Hepatic stellate cell (primary cell): ENCODE measurements around the gene SORCS2.

Experiments
- DNase-seq: peaks from one replicate; pipeline ENCODE4 v3.0.0; 2011; ENCODE audit warnings: low spot score

The SORCS2 gene

DNA sequence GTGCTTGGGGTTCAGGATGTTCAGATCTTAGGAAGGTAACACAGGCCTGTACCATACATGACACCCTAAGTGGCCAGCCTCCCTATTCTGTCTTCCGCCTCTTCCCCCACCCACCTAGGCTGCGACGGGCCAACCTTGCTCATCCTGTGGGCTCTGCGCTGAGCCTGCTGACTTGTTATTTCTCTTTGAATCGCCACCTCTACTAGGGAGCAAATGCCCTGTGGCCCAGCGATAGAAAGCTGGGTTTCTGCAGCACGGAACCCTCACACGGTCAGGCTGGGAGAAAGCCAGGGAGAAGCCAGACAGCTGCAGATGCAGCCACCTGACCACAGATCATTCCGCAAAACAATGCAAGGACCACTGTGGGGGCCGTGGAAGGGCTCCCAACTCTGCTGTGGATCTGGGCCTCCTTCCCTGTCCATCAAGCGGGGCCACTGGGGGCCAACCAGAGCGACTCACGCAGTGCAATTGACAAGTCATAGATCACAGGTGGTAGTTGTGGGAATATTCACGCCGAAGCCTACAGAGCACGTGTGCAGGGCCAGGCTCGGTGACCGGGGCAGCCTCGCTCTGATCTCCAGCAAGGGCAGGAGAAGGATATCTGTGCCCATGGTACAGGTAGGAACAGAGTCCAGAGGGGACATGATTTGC is 519.8 kb downstream of the SORCS2 start:
- DNase-seq, result no peak

DNA sequence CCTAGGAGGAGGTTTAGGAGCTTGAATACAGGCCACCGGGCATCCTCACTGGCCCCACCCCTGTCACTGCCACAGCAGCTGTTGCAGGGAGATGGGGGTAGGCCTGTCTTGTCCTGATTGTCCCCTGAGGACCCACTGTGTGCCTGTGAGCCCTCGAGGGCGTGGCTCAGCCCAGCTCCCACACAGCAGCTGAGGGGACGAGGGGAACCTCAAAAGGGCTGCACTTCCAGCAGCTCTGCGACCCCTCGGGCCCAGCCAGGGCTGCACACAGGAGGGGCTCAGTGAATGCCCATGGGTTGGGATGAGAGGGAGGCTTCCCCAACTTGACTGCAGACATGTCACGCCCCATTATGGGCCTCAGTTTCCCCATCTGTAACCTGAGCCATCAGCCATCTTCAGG is 521.4 kb downstream of the SORCS2 start:
- DNase-seq, result no peak

DNA sequence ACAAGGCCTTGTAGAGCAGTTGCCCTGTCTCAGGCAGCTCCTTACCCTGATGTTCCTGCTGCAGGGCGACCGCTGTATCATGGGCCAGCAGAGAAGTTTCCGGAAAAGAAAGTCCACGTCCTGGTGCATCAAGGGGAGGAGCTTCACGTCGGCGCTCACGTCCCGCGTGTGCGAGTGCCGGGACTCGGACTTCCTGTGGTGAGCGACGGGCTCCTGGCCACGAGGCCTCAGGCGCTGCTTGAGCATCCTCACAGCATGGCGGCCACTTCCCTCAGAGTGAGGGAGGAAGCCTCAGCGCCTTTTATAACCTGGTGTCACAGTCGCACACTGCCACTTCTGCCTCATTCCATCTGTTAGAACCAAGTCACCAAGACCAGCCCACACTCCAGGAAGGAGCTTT is 521.8 kb downstream of the SORCS2 start:
- no peak for DNase-seq

DNA sequence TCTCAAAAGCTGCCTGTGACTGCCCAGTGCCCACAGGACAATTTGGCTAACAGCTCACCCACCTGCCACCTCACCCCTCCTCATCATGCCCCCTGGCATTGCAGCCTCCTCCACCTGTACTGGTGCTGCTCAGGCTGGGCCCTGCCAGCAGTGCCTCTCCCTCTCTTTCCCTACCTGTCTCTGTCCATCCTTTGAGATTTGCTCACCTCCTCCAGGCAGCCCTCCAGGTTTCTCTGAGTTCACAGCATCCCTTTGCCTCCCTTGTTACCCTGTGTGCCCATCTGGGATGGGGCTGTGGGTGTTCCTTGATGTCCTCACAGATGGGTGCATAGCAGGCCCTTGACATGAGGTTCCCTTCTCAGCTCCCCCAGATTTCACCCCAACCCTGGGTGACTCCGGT is 522.4 kb downstream of the SORCS2 start:
- no peak for DNase-seq

DNA sequence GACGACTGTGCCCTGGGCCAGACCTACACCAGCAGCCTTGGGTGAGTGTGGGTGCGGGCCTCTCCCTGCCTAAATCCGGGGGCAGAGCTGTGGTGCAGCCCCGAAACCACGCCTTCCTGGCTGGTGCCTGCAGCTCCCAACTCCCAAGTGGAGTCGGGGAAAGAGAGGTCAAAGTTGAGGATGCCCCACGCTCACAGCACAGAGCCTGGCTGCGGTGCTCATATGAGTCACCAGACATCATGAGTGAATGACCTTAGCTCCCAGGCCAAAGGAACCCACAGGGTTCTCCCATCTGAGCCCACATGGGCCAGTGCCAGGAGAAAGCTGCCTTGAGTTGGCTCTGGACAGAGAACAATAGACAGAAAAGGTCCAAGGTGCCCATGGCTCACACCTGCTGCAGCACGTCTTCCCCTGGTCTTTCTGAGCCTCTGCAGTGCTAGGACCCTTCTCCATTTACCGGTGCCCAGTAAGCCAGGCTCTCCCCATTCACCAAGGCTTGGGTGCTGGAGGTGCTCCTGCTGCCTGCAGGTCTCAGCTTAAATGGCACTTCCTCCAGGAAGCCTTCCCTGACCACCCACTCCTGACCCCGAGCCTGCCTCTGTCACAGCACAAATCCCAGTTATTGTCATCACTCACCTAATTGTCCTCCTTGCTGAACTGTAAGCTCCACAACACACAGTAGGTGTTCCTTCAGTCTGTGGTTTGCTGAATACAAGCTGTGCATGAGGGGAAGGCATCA is 523.1 kb downstream of the SORCS2 start:
- DNase-seq, result no peak

DNA sequence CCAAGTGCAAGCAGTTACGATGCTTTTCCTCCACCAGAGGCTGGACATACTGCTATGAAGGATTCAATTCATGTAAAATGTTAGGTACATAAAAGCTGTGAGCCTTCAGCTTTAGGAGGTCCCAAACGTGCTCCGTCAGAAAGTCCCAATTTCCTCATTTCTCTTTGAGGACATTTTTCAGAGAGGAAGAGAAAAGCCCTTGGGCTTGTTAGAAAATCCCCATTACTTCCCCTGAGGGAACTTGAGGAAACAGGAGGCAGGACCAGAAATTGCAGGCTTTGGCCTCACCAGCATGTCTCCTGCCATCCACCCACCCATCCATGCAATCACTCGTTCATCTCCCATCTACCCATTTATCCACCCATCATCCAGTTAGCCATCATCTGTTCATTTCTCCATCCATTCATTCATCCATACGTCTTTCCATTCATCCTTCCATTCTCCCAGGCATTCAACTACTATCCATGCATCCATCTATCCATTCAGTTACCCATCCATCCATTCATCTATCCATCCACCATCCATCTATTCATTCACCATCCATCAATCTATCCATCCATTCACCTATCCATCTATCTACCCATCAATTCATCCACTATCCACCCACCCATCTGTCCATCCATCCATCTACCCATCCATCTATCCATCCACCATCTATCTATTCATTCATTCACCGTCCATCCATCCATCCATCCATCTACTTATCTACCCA is 523.8 kb downstream of the SORCS2 start:
- DNase-seq, result no peak

DNA sequence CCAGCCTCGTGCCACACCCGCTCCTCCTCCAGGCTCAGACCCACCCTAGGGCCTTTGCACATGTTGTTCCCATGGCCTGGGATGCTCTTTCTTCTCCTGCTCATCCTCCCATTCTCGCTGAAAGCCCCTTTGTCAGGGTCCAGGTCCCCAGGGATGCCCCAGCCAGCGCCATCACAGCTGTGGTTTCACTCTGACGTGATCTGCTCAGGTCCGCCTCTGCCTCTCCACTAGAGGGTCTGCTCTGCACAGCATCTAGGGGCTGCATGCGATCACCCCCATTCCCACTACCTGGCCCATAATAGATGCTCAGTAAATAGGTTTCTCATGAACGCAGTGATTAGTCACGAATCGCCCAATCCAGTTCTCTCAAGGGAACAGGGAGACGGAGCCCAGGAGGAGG is 524.8 kb downstream of the SORCS2 start:
- no peak for DNase-seq

DNA sequence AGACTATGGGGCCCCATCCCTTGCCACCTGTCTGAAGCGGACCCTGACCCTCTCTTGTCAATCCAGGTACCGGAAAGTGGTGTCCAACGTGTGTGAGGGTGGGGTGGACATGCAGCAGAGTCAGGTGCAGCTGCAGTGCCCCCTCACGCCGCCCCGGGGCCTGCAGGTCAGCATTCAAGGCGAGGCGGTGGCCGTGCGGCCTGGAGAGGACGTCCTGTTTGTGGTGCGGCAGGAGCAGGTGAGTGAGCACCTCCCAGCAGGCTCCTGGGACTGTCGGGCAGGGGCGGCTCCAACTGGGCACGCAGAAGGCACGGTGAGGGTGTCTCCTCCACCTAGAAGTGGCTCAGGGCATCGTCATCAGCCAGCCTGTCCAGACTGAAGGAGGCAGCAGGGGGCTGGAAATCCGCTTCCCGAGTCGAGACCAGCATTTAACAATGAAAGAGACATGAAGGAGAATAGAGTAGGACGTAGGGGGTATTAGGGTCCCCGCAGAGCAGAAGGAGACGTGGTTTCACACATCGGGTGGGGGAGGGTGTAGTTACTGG is 525.7 kb downstream of the SORCS2 start:
- DNase-seq, result no peak

DNA sequence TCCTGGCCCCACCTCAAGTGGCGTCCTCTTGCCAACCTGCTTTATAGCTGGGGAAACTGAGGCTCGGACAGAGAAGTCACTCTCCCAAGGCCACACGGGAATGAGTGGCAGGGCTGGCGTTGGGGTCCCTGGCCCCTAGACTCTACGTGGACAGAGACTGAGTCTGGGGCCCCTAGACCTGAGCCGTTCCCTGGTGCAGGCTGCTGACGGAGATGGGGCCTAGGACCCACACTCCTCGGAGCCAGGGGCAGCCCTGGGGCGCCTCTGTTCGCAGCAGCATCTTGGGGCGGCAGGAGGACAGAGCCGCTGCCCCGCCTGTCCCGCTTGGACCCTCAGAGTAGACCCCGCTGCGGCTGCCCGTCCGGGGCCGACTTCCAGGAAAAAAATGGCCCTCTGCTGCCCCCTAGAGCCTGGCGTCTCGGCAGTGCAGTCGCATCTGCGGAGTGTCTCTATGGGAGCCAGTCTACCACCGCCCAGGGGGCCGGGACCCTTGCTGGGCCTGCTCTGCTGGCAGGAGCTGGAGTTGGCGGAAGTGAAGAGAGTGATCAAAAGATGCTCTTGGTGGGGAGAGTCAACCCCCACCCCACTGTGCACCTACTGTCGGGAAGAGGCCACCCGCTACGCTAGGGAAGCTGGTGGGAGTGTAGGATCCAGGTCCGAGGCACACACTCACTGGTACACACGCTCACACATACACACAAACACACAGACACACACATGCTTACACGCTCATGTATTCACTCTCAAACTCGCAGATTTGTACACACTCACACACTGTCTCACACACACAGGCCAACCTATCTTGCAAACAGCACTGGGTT is 527.2 kb downstream of the SORCS2 start:
- DNase-seq, result peak; percentile 88

DNA sequence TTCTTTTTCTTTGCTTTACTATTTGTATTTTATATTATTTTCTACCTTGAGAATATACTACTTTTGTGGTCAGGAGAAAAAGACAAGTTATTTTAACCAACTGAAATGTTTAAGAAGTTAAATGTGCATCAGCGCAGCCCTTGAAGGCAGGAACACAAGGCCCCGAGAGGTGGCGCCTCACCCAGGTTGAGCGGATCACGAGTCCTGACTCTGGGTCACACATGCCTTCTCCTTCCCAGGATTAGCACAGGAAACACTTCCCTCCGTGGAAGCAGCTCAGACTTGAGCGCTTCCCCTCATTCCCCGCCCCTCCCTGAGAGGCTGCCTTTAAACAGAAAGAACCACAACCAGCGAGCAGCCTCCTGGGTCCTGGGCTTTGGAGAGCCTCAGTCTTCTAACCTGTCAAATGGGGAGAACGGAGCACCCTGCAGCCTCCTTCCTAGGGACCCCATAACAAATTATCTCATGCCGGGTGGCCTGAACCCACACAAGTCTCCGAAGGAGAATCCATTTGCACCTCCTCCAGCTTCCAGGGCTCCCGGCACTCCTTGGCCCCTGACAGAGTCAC is 529.7 kb downstream of the SORCS2 start:
- DNase-seq, result peak; percentile 70

DNA sequence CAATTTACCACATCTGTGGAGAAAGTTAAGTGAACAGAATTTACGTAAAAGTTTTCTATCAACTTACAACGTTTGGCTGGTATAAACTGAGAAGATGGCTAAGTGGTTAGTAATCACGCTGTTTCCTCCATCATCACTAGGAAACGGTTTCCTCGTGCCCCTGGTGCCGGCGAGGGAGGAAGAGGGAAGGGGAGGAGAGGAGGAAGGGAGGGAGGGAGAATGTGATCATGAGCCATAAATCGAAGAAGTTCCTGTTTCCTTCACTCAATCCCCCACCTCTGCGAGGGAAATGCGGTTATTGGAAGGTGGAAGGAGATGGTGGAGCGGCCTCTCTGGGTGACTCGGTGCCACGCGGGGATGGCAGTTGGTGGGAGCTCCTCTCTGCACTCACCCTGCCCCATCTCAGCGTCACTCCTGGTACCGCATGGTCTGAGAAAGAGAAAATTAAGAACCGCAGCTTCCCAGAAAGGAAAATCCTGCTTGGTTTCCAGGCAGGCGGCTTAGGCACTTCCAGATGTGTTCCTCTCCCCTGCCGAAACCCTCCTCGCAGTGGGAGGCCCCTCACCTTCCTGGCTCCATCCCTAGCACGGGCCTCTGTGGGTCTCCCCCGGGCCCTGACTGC is 530.5 kb downstream of the SORCS2 start:
- DNase-seq, result no peak

DNA sequence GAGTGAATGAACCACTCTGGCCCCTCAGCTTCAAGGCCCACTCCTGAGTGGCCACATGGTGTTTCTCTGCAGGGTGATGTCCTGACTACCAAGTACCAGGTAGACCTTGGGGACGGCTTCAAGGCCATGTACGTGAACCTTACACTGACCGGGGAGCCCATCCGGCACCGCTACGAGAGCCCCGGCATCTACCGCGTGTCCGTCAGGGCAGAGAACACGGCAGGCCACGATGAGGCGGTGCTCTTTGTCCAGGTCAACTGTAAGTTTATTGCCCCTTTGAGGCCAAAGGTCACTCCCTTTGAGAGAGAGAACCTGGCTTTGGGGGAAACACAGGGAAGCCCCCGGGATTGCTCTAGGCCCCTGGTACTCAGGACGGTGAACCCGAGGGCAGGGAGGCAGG is 531.3 kb downstream of the SORCS2 start:
- DNase-seq, result no peak

DNA sequence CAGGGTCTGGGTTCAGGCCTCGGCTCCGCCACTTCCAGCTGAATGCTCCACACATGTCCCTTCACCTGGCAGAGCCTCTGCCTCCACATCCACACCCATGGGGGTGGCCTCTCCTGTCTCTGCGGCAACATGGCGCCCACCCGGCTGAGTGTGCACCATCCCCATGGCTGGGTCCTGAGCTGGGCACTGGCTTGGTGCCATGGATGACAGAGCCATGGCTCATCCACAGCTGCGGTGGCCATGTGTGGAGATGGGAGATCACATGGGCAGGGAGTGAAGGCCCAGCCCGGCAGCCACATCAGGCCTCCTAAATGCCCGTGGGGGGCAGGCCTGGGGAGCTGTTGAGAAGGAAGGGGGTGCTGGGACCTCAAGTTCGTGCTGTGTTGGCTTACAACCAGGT is 533.6 kb downstream of the SORCS2 start:
- peak; percentile 46 for DNase-seq

DNA sequence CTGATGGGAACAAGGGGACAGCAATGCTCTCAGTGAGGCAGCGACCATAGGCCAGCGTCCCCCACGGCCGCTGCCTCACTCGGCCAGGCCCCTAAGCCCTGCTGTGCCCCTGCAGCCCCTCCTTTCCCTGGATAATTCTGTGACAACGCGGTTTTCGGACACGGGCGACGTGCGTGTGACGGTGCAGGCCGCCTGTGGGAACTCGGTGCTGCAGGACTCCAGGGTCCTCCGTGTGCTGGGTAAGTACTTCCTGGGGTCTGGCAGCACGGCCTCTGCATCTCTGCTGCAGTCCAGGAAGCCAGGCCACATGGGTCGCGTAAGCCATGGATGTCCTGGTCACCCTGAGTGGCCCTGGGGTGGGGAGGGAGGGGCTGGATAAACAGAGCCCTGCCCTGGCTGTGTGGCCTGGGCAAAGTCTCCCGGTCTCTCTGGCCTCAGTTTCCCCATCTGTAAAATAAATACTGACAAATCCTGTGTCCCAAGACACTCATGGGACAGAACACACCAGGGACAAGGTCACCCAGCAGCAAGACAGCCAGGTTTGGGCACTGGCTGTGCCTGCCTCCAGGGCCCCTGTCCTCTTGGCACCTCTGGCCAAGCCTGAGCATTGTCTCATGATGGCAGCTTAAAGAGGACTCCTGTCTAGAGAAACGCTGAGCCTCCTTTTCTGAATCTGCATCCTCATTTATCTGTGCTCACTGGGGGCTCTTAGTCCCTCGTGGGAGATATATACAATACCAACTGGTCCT is 534.5 kb downstream of the SORCS2 start:
- no peak for DNase-seq

DNA sequence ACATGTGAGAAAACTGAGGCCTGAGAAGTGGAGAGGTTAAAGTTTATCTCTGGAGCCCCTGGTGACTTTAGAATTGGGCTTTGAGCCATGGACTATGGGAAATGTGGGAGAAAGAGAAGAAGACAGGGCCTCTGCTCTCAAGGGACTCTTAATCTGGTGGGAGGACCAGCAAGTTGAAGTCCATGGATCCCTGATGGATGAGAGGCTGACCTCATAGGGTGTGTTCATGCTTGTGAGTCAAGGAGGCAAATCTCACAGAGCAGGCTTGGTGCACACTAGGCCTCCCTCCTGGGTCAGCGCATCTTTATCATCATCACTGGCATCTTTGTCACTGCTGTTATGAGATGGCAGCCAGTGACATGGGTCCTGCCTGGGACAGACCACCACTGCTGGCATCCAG is 535.4 kb downstream of the SORCS2 start:
- peak; percentile 39 for DNase-seq

DNA sequence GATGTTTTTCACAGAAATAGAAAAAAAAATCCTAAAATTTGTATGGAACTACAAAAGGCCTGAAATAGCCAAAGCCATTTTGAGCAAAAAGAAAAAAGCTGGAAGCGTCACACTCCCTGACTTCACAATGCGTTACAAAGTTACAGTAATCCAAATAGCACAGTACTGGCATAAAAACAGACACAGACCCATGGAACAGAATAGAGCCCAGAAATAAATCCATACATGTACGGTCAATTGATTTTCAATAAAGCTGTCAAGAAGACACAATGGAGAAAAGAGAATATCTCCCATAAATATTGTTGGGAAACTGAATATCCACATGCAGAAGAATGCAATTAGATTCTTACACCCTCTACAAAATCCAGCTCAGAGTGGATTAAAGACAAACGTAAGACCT is 539.1 kb downstream of the SORCS2 start:
- no peak for DNase-seq

DNA sequence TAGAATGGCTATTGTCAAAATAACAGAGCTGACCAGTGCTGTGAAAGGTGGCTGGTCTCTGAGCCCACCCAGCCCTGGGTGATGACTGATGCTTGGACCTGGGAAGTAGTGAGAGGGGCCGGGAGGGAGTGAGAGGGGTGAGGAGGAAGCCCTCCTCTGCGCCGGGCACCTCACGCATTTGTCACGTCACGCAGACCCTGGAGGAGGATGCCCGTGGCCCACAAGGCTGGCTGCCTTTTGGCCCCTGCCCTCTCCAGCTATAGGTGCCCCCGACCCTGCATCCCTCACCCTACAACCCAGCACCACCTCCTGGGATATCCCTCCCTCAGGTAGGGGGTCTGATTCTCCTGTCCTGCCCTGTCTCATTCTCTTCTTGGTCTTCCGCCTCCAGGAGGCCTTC is 539.9 kb downstream of the SORCS2 start:
- DNase-seq, result no peak

DNA sequence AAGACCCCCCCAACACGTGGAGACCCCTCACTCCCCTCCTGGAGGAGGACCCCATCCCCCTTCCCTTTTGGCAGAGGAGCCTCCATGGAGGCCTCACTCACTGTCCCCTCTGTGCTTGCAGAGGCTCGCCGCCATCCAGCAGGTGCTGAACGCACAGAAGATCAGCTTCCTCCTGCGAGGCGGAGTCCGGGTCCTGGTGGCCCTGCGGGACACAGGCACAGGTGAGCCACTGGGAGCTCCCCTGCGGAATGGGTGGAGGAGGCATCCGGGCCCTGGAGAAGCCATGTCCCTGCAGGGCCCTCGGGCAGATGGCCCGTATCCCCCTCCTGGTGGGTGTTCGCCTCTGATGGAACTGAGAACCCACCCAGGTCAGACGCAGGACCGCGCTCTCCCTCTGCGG is 540.9 kb downstream of the SORCS2 start:
- DNase-seq, result no peak

DNA sequence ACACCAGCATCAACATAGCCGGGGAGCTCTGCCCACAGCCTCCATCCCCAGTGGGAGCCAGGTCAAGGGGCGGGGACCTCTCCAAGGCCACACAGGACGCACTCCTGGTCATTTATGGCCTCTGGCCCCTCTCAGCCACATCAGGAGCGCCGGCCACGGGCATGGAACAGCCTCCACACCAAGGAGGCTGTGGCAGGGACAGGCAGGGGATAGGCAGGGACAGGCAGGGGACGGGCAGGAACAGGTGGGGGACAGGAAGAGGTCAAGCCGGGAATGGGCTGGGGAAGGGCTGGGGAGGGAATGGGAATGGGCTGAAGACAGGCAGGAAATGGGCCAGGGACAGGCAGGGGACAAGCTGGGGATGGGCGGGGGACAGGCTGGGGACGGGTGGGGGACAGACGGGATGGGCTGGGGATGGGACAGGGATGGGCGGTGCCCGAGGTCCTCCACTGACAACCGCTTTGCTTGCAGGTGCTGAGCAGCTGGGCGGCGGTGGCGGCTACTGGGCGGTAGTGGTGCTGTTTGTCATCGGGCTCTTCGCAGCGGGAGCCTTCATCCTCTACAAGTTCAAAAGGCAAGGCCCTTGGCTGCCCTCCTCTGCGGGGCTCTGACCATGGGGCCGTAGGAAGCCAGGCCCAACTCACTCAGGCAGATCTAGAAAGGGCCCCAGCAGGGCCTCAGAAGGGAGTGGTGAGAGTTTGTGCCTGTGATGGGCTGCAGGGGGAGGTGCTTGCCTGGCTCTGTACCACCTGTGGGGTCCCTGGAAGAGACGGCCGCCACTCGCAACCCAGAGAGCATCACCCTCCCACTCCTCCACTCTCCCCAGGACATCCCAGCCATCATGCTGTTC is 541.7 kb downstream of the SORCS2 start:
- DNase-seq, result no peak
